Stimulated activated CD8-positive, alpha-beta memory T cell treated with anti-CD3 and anti-CD28 coated beads, Interleukin-7, amount 100 ng/mL, for 24 hours (primary cell): ENCODE measurements around the gene BCAS3.
"Not testable (repeated sequence)": the region's sequence is repeated elsewhere in the genome, so short reads cannot be mapped to it uniquely, and the experiment has no call there.

Experiments
- DNase-seq: peaks from one replicate; pipeline ENCODE4 v3.0.0-alpha.2; 2020; ENCODE audit warnings: low read depth

Gene BCAS3

GRCh38 chr17:61423967-61424649 is 746.5 kb downstream of the BCAS3 start:
- no peak for DNase-seq

GRCh38 chr17:61425682-61426481 is 748.2 kb downstream of the BCAS3 start:
- no peak for DNase-seq

GRCh38 chr17:61426482-61427304 is 749.0 kb downstream of the BCAS3 start:
- DNase-seq, result no peak

- DNase-seq, result no peak
These were observed 749.9 kb downstream of the BCAS3 start for GRCh38 chr17:61427567-61427966.

GRCh38 chr17:61429274-61429673 is 751.6 kb downstream of the BCAS3 start:
- DNase-seq, result no peak

- DNase-seq, result not testable (repeated sequence)
These were observed 752.2 kb downstream of the BCAS3 start for GRCh38 chr17:61429831-61430230.

GRCh38 chr17:61431594-61432311 is 754.1 kb downstream of the BCAS3 start:
- no peak for DNase-seq

- DNase-seq, result no peak
These were observed 758.6 kb downstream of the BCAS3 start for GRCh38 chr17:61436273-61436672.

- no peak for DNase-seq
These were observed 759.5 kb downstream of the BCAS3 start for GRCh38 chr17:61436995-61437704.

GRCh38 chr17:61440697-61441096 is 763.0 kb downstream of the BCAS3 start:
- DNase-seq, result no peak

- DNase-seq, result not testable (repeated sequence)
These were observed 763.9 kb downstream of the BCAS3 start for GRCh38 chr17:61441507-61441906.

GRCh38 chr17:61442136-61442775 is 764.6 kb downstream of the BCAS3 start:
- DNase-seq, result no peak
